Prostate gland (tissue), 2 donors: ENCODE results near the gene PLA2G4E. TPM values are rescaled to one million over a fixed set of nuclear protein-coding genes. Genes with fewer than 3 reads are reported as not detected.

Experiments
- DNase-seq: peaks from one replicate; pipeline ENCODE4 v3.0.0-alpha.2; 2019; ENCODE audit warnings: low spot score
- H3K27ac ChIP-seq, 2 donors: fragments of 200-600 bp; sonication (generic); 2 replicates each; pipeline ENCODE4 v1.5.1; 2017 to 2019
- H3K27me3 ChIP-seq: fragments of 200-600 bp; sonication (generic); replicated peaks from 2 replicates; pipeline ENCODE4 v1.5.1; 2019; ENCODE audit not compliant: insufficient read depth
- H3K36me3 ChIP-seq, 2 donors: fragments of 200-600 bp; sonication (generic); 1 replicate in 1 of 2; 2 replicates in 1 of 2; pipeline versions ENCODE4 v1.5.1 to v1.8.1; 2017 to 2019
- H3K4me1 ChIP-seq: fragments of 200-600 bp; sonication (generic); replicated peaks from 2 replicates; pipeline ENCODE4 v1.5.1; 2019
- H3K4me3 ChIP-seq, 2 donors: fragments of 200-600 bp; sonication (generic); 2 replicates each; pipeline ENCODE4 v1.5.1; 2017 to 2019
- H3K9me3 ChIP-seq: fragments of 200-600 bp; sonication (generic); 2 replicates; pipeline ENCODE4 v1.5.1; 2017
- CTCF ChIP-seq, 4 experiments: fragments of 200-600 bp in 2 of 4; fragments of 450-650 bp in 2 of 4; sonication (generic) in 2 of 4; IDR thresholded peaks; 1 replicate in 3 of 4; 2 replicates in 1 of 4; pipeline ENCODE4 v1.5.1; 2016 to 2019; ENCODE audit warnings: antibody characterized with exemption in 4 of 4, mild to moderate bottlenecking in 2 of 4, moderate library complexity in 2 of 4
- POLR2A ChIP-seq: fragments of 450-650 bp; IDR thresholded peaks from one replicate; pipeline ENCODE4 v1.6.1; 2016; ENCODE audit warnings: antibody characterized with exemption, mild to moderate bottlenecking
- POLR2AphosphoS5 ChIP-seq: sonication (generic); formaldehyde crosslinking; IDR thresholded peaks from one replicate; pipeline ENCODE4 v1.6.1; 2017; ENCODE audit warnings: antibody characterized with exemption
- WGBS: methylation state at CpG from one replicate; pipeline ENCODE4 v1.1.5; 2018; 5-methylcytosine and 5-hydroxymethylcytosine counted together
- intact Hi-C: fragments of 100-400 bp; cut with DNase I; formaldehyde crosslinking; loops from one replicate; pipeline ENCODE4 v1.14.2; 2022
- total RNA-seq, 2 donors: library from RNA; depleted of rRNA; stranded (reverse); fragments of >200 nt; gene quantifications; one replicate each; pipeline ENCODE4 v1.1.0, GENCODE V29; 2016

PLA2G4E gene
- total RNA-seq, 2 donors from 2014 or later: 0.17 to 0.18 TPM

- DNase-seq: no peak
- Histone ChIP-seq H3K36me3 (no peaks in the 10 kb centered on the region), H3K27me3 (no peaks in the 10 kb centered on the region), H3K9me3 (no peaks in the 10 kb centered on the region), H3K4me3 (no peak overlapping the region), H3K4me1 (no peaks in the 10 kb centered on the region), H3K27ac (no peak overlapping the region)
- WGBS: 70% methylated on average over 2 of the region's 2 CpGs
- no peak for TF ChIP-seq POLR2AphosphoS5
- TF ChIP-seq POLR2A: no peak
- no peak for TF ChIP-seq CTCF (IDR thresholded peaks at IDR 0.05)
- intact Hi-C loops: no loop called here
Observed at GRCh38 chr15:41975669-41976068, 45.2 kb downstream of the PLA2G4E start.

GRCh38 chr15:41974041-41974440 is 46.8 kb downstream of the PLA2G4E start:
- H3K27ac ChIP-seq: no peak overlapping the region
- H3K36me3 ChIP-seq: no peaks in the 10 kb centered on the region
- 96% methylated on average over 1 of the region's 1 CpG for WGBS
- H3K4me1 ChIP-seq: no peaks in the 10 kb centered on the region
- TF ChIP-seq POLR2AphosphoS5: no peak
- no peak for TF ChIP-seq POLR2A
- no peak for TF ChIP-seq CTCF (IDR thresholded peaks at IDR 0.05)
- H3K9me3 ChIP-seq: no peaks in the 10 kb centered on the region
- DNase-seq: no peak
- H3K27me3 ChIP-seq: no peaks in the 10 kb centered on the region
- no peak overlapping the region for H3K4me3 ChIP-seq
- intact Hi-C loops: no loop called here

- Histone ChIP-seq H3K9me3 (no peaks in the 10 kb centered on the region), H3K36me3 (no peaks in the 10 kb centered on the region), H3K27me3 (no peaks in the 10 kb centered on the region), H3K27ac (peak within 1 kb of the TSS; percentile 88 to 90), H3K4me1 (no peaks in the 10 kb centered on the region), H3K4me3 (peak within 1 kb of the TSS; percentile 83 to 90)
- DNase-seq: peak; percentile 99
- intact Hi-C loops: no loop called here
- peak; percentile 98 for TF ChIP-seq POLR2AphosphoS5
- TF ChIP-seq POLR2A: peak; percentile 98
- TF ChIP-seq CTCF (IDR thresholded peaks at IDR 0.05): peak in 3 of 4 experiments; percentile 16 to 58 (median 54)
- 2% methylated on average over 69 of the region's 72 CpGs for WGBS
Observed at GRCh38 chr15:41972253-41973242, 48.3 kb downstream of the PLA2G4E start, which contains the start of gene EHD4. Gene EHD4, minus strand, starts transcription at chr15:41972557. Its CDS starts 63 bp downstream, at chr15:41972494.

- TF ChIP-seq CTCF (IDR thresholded peaks at IDR 0.05) (no peak), POLR2A (no peak), POLR2AphosphoS5 (no peak)
- peak overlapping the region; percentile 83 to 90 for H3K4me3 ChIP-seq
- intact Hi-C loops: no loop called here
- no peaks in the 10 kb centered on the region for H3K9me3 ChIP-seq
- DNase-seq: no peak
- 1% methylated on average over 38 of the region's 46 CpGs for WGBS
- no peaks in the 10 kb centered on the region for H3K4me1 ChIP-seq
- H3K27me3 ChIP-seq: no peaks in the 10 kb centered on the region
- peak overlapping the region; percentile 88 to 90 for H3K27ac ChIP-seq
- H3K36me3 ChIP-seq: no peaks in the 10 kb centered on the region
Observed at GRCh38 chr15:41971895-41972252, 49.0 kb downstream of the PLA2G4E start.
